ENCODE measurements around the gene TSPAN9. TPM values are rescaled to one million over a fixed set of nuclear protein-coding genes. Genes with fewer than 3 reads are reported as not detected.

TSPAN9 gene
- polyA plus RNA-seq, 1 of the 3 experiments (the other 2 are of a cell fraction) = 34.9 TPM

- H3K9ac ChIP-seq = no peak overlapping the region
- TF ChIP-seq NFIC (IDR thresholded peaks at IDR 0.05; ENCODE audit: borderline replicate concordance) (0 out of 2 replicates have a peak, but pooled peaks have one; percentile 39), FOSL2 (IDR thresholded peaks at IDR 0.05; ENCODE audit: borderline replicate concordance, low read depth) (peak; percentile 47; the same call in 1 of the 2 replicates), MXI1 (IDR thresholded peaks at IDR 0.05; ENCODE audit: low read depth, low read length) (no peak), PBX3 (IDR thresholded peaks at IDR 0.05) (no peak)
- DNase-seq = no peak
- H3K36me3 ChIP-seq (replicated peaks in 1 of 2; ENCODE audit: control insufficient read depth in 1 of 2, insufficient read depth in 2 of 2, low read length in 1 of 2) = no peaks in the 10 kb centered on the region
- no peaks in the 10 kb centered on the region for H3K9me2 ChIP-seq
- H3K27ac ChIP-seq (ENCODE audit: low read depth in 2 of 2, low read length in 1 of 2) = no peak overlapping the region
- H3K79me2 ChIP-seq (ENCODE audit: insufficient read depth) = peaks cover 6% of the 10 kb centered on the region
- H3K4me1 ChIP-seq (ENCODE audit: control insufficient read depth in 1 of 2, insufficient read depth in 2 of 2, low read depth in 1 of 2, low read length in 1 of 2) = peaks cover 28 to 54% of the 10 kb centered on the region in 2 experiments
- no peaks in the 10 kb centered on the region for H3K27me3 ChIP-seq (ENCODE audit: insufficient read depth)
- peaks cover 2% of the 10 kb centered on the region for H3F3A ChIP-seq (replicated peaks; ENCODE audit: insufficient read depth)
- 81% methylated on average over 10 of the region's 10 CpGs for WGBS (ENCODE audit: low lambda C conversion rate)
- no peak overlapping the region for H2AFZ ChIP-seq (ENCODE audit: low read depth)
- 0 out of 2 replicates have a peak overlapping the region, but pooled peaks have one; percentile 32 for H3K4me2 ChIP-seq
- no peaks in the 10 kb centered on the region; the same call in 1 of the 2 replicates for H4K20me1 ChIP-seq (ENCODE audit: insufficient read depth)
- no peaks in the 10 kb centered on the region for H3K9me3 ChIP-seq
- POLR2A ChIA-PET = no interaction called here
- H3K4me3 ChIP-seq (ENCODE audit: low read depth in 2 of 2, low read length in 1 of 2) = no peak overlapping the region
- CTCF ChIA-PET = interaction anchor here (0.8 to 5.4 kb wide), 5 partner anchors 8 to 198 kb away, joined by 4 to 41 read pairs (median 4); no protein-coding TSS in a partner anchor
These were observed 24.3 kb downstream of the TSPAN9 start for GRCh38 chr12:3101309-3102024.

GRCh38 chr12:3102771-3103410 is 25.7 kb downstream of the TSPAN9 start:
- H3K9me3 ChIP-seq = no peaks in the 10 kb centered on the region
- 84% methylated on average over 7 of the region's 8 CpGs for WGBS (ENCODE audit: low lambda C conversion rate)
- DNase-seq = no peak
- H3K36me3 ChIP-seq (replicated peaks in 1 of 2; ENCODE audit: control insufficient read depth in 1 of 2, insufficient read depth in 2 of 2, low read length in 1 of 2) = no peaks in the 10 kb centered on the region
- peaks cover 42 to 57% of the 10 kb centered on the region in 2 experiments for H3K4me1 ChIP-seq (ENCODE audit: control insufficient read depth in 1 of 2, insufficient read depth in 2 of 2, low read depth in 1 of 2, low read length in 1 of 2)
- POLR2A ChIA-PET = no interaction called here
- H3K9ac ChIP-seq = no peak overlapping the region
- TF ChIP-seq CTCF (IDR thresholded peaks at IDR 0.05) (no peak), MEF2A (IDR thresholded peaks at IDR 0.05; ENCODE audit: borderline replicate concordance, low read depth) (no peak), GABPA (IDR thresholded peaks at IDR 0.05; ENCODE audit: low read depth) (no peak), TEAD4 (IDR thresholded peaks at IDR 0.05; ENCODE audit: borderline replicate concordance, insufficient read depth) (no peak), MAX (IDR thresholded peaks at IDR 0.05; ENCODE audit: low read depth) (no peak), IRF3 (IDR thresholded peaks at IDR 0.05; ENCODE audit: low read depth, low read length) (no peak), ELF1 (IDR thresholded peaks at IDR 0.05) (no peak), SMC3 (IDR thresholded peaks at IDR 0.05; ENCODE audit: low read depth, low read length) (no peak)
- H2AFZ ChIP-seq (ENCODE audit: low read depth) = no peak overlapping the region
- peaks cover 2% of the 10 kb centered on the region for H3F3A ChIP-seq (replicated peaks; ENCODE audit: insufficient read depth)
- no peak overlapping the region for H3K4me3 ChIP-seq (ENCODE audit: low read depth in 2 of 2, low read length in 1 of 2)
- no peaks in the 10 kb centered on the region for H3K27me3 ChIP-seq (ENCODE audit: insufficient read depth)
- H4K20me1 ChIP-seq (ENCODE audit: insufficient read depth) = no peaks in the 10 kb centered on the region; the same call in 1 of the 2 replicates
- peaks cover 6% of the 10 kb centered on the region for H3K79me2 ChIP-seq (ENCODE audit: insufficient read depth)
- CTCF ChIA-PET = interaction anchor here (0.7 to 5.4 kb wide), 5 partner anchors 19 to 173 kb away, joined by 3 to 41 read pairs (median 6); no protein-coding TSS in a partner anchor
- H3K9me2 ChIP-seq = no peaks in the 10 kb centered on the region
- peak overlapping the region in 1 of 2 experiments; percentile 85; a peak in 2 of 4 replicates for H3K27ac ChIP-seq (ENCODE audit: low read depth in 2 of 2, low read length in 1 of 2)
- no peak overlapping the region for H3K4me2 ChIP-seq

Measured in SK-N-SH (cell line).